Activated CD8-positive, alpha-beta T cell treated with anti-CD3 and anti-CD28 coated beads, Interleukin-2, amount 10 ng/mL, durations not matched to agents 7 days and 5 days (primary cell): ENCODE measurements around the gene CNKSR2. TPM values are rescaled to one million over a fixed set of nuclear protein-coding genes. Genes with fewer than 3 reads are reported as not detected.

Experiments used
- ATAC-seq: fragments of 150-1000 bp; cut with Tn5 transposase; one replicate; pipeline ENCODE4 v1.10.0; 2021; ENCODE audit warnings: moderate library complexity
- CTCF ChIA-PET: fragments of 350-600 bp; sonication (Branson Sonifier 250); formaldehyde crosslinking; loops from one replicate; lab custom pipeline; 2021; ENCODE audit warnings: antibody characterized with exemption; lab: Charles Lee
- POLR2A ChIA-PET: fragments of 350-600 bp; sonication (Branson Sonifier 250); formaldehyde crosslinking; loops from one replicate; lab custom pipeline; 2021; ENCODE audit warnings: antibody characterized with exemption; lab: Charles Lee
- DNase-seq: peaks from one replicate; pipeline ENCODE4 v3.0.0-alpha.2; 2020
- H3K27ac Mint-ChIP-seq: one replicate; pipeline ENCODE4 v1.8.0; 2021; ENCODE audit warnings: mild to moderate bottlenecking, mixed read lengths
- H3K27me3 Mint-ChIP-seq: one replicate; pipeline ENCODE4 v1.8.0; 2021; ENCODE audit warnings: low read depth, mixed read lengths
- H3K36me3 Mint-ChIP-seq: one replicate; pipeline ENCODE4 v1.8.0; 2021; ENCODE audit warnings: low read depth, mixed read lengths
- H3K4me1 Mint-ChIP-seq: one replicate; pipeline ENCODE4 v1.8.0; 2021; ENCODE audit warnings: low read depth, mixed read lengths
- H3K4me3 Mint-ChIP-seq: one replicate; pipeline ENCODE4 v1.8.0; 2021; ENCODE audit warnings: mild to moderate bottlenecking, mixed read lengths
- H3K9me3 Mint-ChIP-seq: one replicate; pipeline ENCODE4 v1.8.0; 2022; ENCODE audit warnings: mixed read lengths; ENCODE audit not compliant: insufficient read depth
- total RNA-seq, 2 experiments: library from RNA; stranded (reverse); gene quantifications; one replicate each; pipeline ENCODE4 v1.2.3, GENCODE V29; 2021

Gene CNKSR2
- total RNA-seq, 2 experiments from 2014 or later = 11.0 to 11.1 TPM

DNA sequence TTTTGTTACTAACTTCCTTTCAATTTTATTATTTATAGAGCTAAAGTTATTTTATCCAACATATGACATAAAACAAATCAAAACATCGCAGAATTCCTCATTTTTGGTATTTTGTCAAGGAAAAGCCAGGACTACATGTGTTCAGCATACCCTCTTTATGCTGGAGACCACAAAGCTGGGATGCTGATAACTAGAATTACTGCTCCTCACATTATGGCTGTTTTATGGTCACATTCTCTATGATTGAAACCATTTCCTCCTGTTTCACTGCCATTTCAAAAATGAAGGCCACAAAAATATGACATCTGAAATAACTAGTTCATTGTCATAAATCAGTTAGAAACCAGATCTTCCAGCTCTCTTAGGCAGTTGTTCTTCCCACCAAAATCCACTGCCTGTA is 242.2 kb downstream of the CNKSR2 start:
- no peak overlapping the region for H3K27ac Mint-ChIP-seq
- no peaks in the 10 kb centered on the region for H3K9me3 Mint-ChIP-seq
- POLR2A ChIA-PET = no interaction called here
- no peaks in the 10 kb centered on the region for H3K4me1 Mint-ChIP-seq
- H3K4me3 Mint-ChIP-seq = no peak overlapping the region
- no peaks in the 10 kb centered on the region for H3K27me3 Mint-ChIP-seq
- CTCF ChIA-PET = no interaction called here
- ATAC-seq (no peak), DNase-seq (no peak)
- peaks cover 3% of the 10 kb centered on the region for H3K36me3 Mint-ChIP-seq

DNA sequence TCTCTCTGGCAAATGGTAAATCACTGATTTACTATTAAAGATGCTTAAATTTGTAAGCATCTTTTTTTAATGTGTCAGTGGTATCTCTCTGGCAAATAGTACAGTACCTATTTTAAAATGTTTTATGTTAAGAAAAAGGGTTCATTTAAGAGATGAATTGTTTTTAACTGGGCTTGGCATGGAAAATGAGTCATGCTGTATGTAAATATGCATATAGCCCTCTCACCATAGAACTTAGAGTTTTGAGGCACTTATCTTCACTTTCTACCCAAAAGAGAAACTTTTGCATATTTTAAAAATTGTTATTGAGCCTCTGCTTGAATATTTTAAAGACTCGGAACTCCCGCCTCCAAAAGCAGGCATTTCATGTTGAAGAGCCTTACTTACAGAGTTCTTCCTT is 246.0 kb downstream of the CNKSR2 start:
- Mint-ChIP-seq H3K4me1 (no peaks in the 10 kb centered on the region), H3K9me3 (no peaks in the 10 kb centered on the region), H3K36me3 (no peaks in the 10 kb centered on the region), H3K27me3 (no peaks in the 10 kb centered on the region), H3K27ac (no peak overlapping the region), H3K4me3 (no peak overlapping the region)
- ATAC-seq (no peak), DNase-seq (no peak)
- ChIA-PET POLR2A (no interaction called here), CTCF (no interaction called here)

DNA sequence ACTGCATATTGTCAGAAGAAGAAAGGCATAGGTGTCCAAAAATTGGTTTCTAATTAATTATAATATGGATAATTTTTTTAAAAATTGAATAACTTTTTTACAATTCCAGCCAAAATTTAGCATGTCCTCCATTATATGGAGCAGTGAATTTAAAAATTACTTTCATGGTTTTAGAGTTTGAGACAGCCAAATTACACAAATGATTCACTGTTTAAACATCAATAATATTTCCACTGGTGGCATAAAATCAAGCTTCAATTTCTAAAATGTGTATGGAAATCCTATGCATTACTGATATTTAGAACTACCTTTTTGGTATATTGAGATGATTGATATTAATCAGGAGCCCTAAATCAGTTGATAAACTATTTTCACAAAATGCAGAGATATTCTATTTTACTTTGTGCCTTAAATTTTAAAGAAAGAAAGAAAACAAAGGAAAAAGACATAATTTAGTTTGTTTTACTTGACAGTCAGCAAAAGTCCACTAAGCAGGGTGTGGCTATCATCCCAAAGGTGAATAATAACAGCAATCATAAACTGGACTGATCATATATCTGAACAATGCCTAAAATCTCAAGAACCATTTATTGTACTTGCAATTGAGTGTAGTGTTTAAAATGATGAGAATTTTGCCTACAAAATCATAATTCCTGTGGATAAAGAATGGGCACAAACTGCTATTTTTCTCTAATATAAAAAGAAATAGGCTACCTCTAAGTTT is 249.7 kb downstream of the CNKSR2 start:
- Mint-ChIP-seq H3K27ac (no peak overlapping the region), H3K4me1 (no peaks in the 10 kb centered on the region), H3K9me3 (no peaks in the 10 kb centered on the region), H3K4me3 (no peak overlapping the region), H3K27me3 (no peaks in the 10 kb centered on the region), H3K36me3 (peaks cover 5% of the 10 kb centered on the region)
- ChIA-PET POLR2A (no interaction called here), CTCF (no interaction called here)
- no peak for ATAC-seq
- DNase-seq = no peak

DNA sequence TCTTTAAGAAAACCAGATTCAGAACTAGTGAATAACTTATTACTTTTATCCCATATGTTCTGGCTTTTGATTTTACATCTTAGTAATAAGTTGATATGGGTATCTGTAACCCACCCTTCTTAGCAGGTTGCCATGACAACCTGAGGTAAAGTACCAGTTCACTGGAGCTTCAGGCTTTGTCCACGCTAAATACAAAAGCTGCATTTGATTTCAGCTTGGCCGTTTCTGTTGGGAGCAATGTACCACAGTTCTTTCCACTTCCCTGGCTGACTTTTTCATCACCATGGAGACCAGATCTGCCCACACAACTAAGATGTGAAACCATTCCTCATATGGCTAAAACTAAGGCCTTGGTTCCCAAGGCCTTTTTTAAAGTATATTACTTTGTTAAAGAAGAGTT is 257.8 kb downstream of the CNKSR2 start:
- ChIA-PET CTCF (no interaction called here), POLR2A (no interaction called here)
- H3K4me3 Mint-ChIP-seq = no peak overlapping the region
- no peaks in the 10 kb centered on the region for H3K9me3 Mint-ChIP-seq
- no peaks in the 10 kb centered on the region for H3K4me1 Mint-ChIP-seq
- DNase-seq (no peak), ATAC-seq (no peak)
- no peak overlapping the region for H3K27ac Mint-ChIP-seq
- no peaks in the 10 kb centered on the region for H3K27me3 Mint-ChIP-seq
- peaks cover 2% of the 10 kb centered on the region for H3K36me3 Mint-ChIP-seq

DNA sequence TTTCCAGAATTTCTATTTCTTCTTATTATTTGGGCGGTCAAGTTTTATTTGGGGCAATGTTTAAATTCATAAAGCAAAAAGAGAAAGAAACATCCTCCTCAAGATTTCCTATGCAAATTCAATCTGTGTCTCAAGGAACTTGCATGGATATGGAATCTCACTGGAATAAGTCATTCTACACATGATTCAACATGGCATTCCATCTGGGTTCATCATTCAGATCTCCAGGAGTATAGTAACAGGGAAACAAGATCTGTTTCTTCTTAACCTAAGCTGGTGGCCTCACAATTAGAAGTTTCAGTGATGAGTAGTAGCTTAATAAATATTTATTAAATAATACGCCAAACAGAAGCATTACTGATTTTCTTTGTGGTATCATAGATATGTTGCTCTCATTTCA is 264.1 kb downstream of the CNKSR2 start:
- H3K36me3 Mint-ChIP-seq = no peaks in the 10 kb centered on the region
- no peaks in the 10 kb centered on the region for H3K27me3 Mint-ChIP-seq
- no peak overlapping the region for H3K4me3 Mint-ChIP-seq
- ChIA-PET CTCF (no interaction called here), POLR2A (no interaction called here)
- H3K4me1 Mint-ChIP-seq = no peaks in the 10 kb centered on the region
- DNase-seq (no peak), ATAC-seq (no peak)
- H3K27ac Mint-ChIP-seq = no peak overlapping the region
- no peaks in the 10 kb centered on the region for H3K9me3 Mint-ChIP-seq

DNA sequence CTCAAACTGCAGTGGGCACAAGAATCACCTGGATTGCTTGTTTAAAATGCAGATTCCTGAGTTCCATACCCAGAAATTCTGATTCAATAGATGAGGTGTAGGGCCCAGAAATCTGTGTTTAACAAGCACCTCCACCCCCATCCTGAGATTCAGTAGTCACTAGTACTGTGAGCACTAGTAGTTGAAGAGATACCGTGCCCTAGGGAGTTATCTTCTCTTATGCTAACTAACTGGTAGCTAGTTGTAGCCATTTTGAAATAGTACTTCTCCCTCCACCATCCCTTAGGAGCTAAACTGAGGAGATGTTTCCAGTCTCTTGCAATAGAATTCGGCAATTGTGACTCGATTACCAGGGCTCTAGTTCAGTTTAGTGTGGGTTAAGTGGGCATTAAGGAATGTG is 265.6 kb downstream of the CNKSR2 start:
- ATAC-seq (no peak), DNase-seq (no peak)
- no peaks in the 10 kb centered on the region for H3K36me3 Mint-ChIP-seq
- no peak overlapping the region for H3K4me3 Mint-ChIP-seq
- POLR2A ChIA-PET = no interaction called here
- H3K4me1 Mint-ChIP-seq = no peaks in the 10 kb centered on the region
- no peak overlapping the region for H3K27ac Mint-ChIP-seq
- H3K9me3 Mint-ChIP-seq = no peaks in the 10 kb centered on the region
- CTCF ChIA-PET = no interaction called here
- H3K27me3 Mint-ChIP-seq = no peaks in the 10 kb centered on the region

DNA sequence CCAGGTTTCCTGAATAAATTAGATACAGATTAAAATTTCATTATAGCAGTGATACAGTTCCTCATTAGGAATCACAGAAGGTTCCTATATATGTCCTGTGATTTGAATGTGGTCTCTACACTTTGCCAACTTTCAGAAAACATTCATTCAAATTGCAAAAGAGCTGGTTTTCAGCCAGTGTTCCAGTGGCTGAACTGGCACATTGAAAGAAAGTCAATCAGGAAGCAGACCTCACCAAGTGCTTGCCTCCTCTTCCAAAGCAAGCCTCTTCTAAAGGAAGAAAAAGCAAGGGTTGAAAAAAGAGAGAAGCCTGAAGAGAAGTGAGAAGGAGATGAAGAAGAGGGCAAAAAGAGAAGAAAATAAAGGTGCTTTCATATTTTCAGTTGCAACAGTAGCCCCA is 271.2 kb downstream of the CNKSR2 start:
- DNase-seq (no peak), ATAC-seq (no peak)
- Mint-ChIP-seq H3K4me1 (no peaks in the 10 kb centered on the region), H3K27me3 (no peaks in the 10 kb centered on the region), H3K36me3 (peaks cover 3% of the 10 kb centered on the region), H3K27ac (no peak overlapping the region), H3K9me3 (no peaks in the 10 kb centered on the region), H3K4me3 (no peak overlapping the region)
- POLR2A ChIA-PET = no interaction called here
- CTCF ChIA-PET = no interaction called here

DNA sequence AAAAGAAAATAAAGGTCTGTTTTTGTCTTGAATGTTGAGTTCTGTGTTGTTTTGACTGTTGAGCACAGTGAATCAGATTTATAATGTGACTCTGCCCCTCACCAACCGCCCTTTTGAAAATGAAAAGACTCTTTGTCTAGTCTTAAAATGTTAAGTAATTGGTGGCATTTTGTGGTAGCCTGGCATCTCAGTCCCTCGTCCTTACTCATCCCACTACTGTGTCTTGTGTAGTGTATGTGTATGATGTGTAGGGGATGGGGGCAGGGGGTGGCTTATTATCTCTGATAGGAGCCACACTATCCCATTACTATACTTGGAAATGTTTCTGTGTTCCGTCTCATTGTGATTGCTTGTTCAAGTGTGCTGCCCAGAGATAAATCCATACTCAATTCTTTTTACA is 271.7 kb downstream of the CNKSR2 start:
- ATAC-seq = no peak
- CTCF ChIA-PET = no interaction called here

DNA sequence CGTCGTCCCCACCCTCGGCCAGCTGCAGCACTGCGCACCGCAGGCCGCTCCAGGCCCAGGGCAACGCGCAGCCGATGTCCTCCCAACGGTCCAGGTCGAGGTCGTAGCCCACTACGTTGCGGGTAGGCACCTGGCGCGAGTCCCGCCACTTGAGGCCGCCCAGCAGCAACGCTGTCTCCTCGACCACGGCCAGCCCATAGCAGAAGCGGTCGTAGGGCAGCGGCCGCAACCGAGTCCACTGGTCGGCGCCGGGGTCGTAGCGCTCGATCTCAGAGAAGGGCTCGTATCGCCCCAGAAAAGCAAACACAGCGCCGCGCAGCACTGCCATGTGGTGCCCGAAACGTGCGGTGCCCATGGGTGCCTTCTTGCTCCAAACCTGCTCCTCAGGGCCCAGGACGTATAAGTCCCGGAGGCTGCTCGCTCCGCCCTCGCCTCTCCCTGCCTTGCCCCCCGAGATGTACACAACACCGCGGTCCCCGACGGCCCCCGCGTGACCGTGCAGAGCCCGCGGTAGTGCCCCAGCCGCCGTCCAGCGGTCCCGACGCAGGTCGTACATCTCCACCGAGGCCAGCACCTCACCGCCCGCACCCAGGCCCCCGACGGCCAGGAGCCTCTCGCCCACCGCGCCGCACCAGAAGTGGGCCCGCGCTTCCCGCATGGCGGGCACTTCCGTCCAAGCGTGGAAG is 281.8 kb downstream of the CNKSR2 start:
- Mint-ChIP-seq H3K9me3 (no peaks in the 10 kb centered on the region), H3K27me3 (peaks cover 4% of the 10 kb centered on the region), H3K36me3 (peaks cover 2% of the 10 kb centered on the region), H3K4me3 (no peak overlapping the region), H3K27ac (no peak overlapping the region), H3K4me1 (peaks cover 5% of the 10 kb centered on the region)
- no peak for ATAC-seq
- DNase-seq = no peak
- ChIA-PET CTCF (no interaction called here), POLR2A (interaction anchor here (0.5 kb wide), 1 partner anchor 274 kb away, joined by 3 read pairs; no protein-coding TSS in a partner anchor)

More for the DNA sequence above, 271.7 kb downstream of the CNKSR2 start:
- H3K27ac Mint-ChIP-seq = no peak overlapping the region
- POLR2A ChIA-PET = no interaction called here
- DNase-seq = no peak
- peaks cover 3% of the 10 kb centered on the region for H3K36me3 Mint-ChIP-seq
- H3K9me3 Mint-ChIP-seq = no peaks in the 10 kb centered on the region
- H3K27me3 Mint-ChIP-seq = no peaks in the 10 kb centered on the region
- no peak overlapping the region for H3K4me3 Mint-ChIP-seq
- H3K4me1 Mint-ChIP-seq = no peaks in the 10 kb centered on the region

DNA sequence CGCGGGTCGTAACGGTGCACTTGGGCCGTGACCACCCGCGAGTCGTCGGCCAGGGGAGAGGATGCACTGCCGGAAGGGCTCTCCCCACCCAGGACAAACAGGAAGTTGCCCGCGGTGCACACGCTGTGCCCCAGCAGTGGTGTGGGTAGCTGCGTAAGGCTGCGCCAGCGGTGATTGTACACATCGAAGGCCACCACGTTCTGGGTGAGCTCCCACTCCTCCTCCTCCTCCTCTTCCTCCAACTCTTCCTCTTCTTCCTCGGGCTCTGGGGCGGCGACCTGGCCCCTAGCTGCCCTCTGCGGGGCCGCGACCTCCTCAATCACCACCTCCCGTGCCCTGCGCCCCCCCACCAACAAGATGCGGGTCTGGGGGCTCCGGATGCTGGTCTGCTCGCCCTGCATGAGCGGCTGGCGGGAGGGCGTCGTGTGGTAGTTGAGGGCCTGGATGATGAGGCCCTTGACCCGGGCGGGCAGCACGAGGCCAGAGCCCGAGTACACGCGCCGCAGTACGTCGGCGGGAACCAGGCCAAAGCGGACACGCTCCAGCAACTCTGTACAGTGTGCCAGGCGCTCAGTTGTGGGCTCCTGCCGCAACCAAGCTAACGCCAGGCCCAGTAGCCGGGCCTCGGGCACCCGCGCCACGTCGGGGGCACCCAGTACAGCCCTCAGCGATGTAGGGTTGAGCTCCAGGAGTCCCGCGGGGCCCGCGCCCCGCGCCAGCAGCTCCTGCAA is 282.5 kb downstream of the CNKSR2 start:
- Mint-ChIP-seq H3K36me3 (peaks cover 2% of the 10 kb centered on the region), H3K27me3 (peaks cover 4% of the 10 kb centered on the region), H3K4me3 (no peak overlapping the region), H3K9me3 (no peaks in the 10 kb centered on the region), H3K4me1 (peaks cover 5% of the 10 kb centered on the region), H3K27ac (no peak overlapping the region)
- DNase-seq (no peak), ATAC-seq (no peak)
- ChIA-PET CTCF (no interaction called here), POLR2A (interaction anchor here (0.5 kb wide), 1 partner anchor 274 kb away, joined by 3 read pairs; no protein-coding TSS in a partner anchor)

DNA sequence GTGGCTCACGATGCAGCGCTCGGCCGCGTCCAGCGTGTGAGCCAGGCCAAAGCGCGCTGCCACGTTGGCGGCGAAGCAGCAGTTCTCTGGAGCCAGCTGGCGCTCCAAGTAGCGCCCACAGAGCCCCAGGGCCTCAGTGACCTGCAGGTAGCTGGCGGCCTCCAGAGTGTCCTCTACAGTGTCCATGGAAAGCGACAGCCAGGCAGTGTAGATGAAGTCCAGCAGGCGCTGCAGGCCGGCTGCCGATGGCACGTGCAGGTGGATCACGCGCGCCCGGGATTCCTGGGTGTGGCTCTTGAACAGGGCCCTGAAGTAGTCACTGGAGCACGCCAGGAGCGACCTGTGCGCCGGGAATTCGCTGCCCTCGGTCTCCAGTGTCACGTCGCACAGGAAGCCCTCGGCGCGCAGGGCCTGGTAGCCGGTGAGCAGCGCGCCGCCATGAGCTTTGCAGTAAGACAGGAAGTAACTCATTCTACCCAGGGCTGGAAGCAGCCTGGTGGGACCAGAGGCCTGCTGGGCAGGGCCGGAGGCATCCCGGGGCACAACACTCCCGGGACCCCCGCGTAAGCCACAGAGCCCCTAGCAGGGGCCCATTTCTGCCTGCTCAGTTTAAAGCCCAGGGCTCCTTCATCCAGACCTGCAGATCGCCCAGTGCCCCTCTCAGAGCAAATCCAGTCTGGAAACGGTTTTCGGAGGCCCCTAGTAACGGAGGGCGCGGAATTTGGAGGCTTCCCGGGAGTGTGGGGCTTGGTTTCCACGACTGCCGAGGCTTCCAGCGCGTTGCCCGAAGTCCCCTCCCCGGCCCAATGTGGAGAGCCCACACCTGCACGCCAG is 283.3 kb downstream of the CNKSR2 start:
- Mint-ChIP-seq H3K36me3 (peaks cover 2% of the 10 kb centered on the region), H3K9me3 (no peaks in the 10 kb centered on the region), H3K27me3 (peaks cover 4% of the 10 kb centered on the region), H3K27ac (no peak overlapping the region), H3K4me3 (peak overlapping the region; percentile 50), H3K4me1 (peaks cover 5% of the 10 kb centered on the region)
- DNase-seq (no peak), ATAC-seq (no peak)
- ChIA-PET POLR2A (no interaction called here), CTCF (no interaction called here)
